Keratinocyte (primary cell): ENCODE measurements around the gene TP73.

Experiments
- EZH2 ChIP-seq: IDR thresholded peaks from one replicate; pipeline ENCODE4 v1.6.1; 2012; ENCODE audit warnings: inconsistent platforms, mild to moderate bottlenecking, low read length, moderate library complexity
- TF ChIP-seq, protein P1 (sequence below), 3 experiments: IDR thresholded peaks in 1 of 3; conservative IDR thresholded peaks in 1 of 3; optimal IDR thresholded peaks in 1 of 3; 2 replicates in 2 of 3; 3 replicates in 1 of 3; pipeline versions ENCODE3 to v1.5.1; 2011; ENCODE audit warnings: low read length in 3 of 3, mild to moderate bottlenecking in 3 of 3, moderate library complexity in 2 of 3, control low read depth in 1 of 3, inconsistent platforms in 1 of 3; ENCODE audit not compliant: insufficient read depth in 2 of 3; ENCODE audit errors: extremely low read depth in 1 of 3

DNA sequence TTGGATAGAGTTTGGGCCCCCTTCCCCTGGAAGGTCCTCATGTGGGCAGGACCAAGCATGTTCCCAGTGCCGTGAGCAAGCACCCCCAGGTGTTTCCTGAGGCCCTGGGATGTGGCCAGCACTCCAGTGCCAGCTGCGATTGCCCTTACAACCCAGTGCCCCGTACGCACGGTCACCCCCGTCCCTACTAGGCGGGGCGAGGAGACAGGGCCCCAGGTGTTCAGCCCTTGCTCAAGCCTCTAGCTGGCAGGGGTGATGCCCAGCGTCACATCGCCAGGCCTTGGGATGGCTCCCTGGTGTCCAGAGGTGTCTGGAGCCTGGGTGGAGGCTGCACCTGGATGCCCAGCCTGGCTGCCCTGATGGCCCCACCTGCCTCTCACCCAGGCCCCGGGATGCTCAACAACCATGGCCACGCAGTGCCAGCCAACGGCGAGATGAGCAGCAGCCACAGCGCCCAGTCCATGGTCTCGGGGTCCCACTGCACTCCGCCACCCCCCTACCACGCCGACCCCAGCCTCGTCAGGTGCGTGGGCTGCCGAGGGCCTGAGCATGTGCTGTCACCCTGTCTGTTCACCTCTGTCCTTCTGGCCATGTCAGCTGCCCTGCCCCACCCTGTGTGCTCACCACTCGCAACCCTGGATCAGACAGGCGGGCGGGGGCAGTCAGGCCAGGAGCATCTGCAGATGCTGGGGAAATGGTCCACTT, 78.4 kb downstream of the TP73 start:
- TF ChIP-seq, protein P1, sequence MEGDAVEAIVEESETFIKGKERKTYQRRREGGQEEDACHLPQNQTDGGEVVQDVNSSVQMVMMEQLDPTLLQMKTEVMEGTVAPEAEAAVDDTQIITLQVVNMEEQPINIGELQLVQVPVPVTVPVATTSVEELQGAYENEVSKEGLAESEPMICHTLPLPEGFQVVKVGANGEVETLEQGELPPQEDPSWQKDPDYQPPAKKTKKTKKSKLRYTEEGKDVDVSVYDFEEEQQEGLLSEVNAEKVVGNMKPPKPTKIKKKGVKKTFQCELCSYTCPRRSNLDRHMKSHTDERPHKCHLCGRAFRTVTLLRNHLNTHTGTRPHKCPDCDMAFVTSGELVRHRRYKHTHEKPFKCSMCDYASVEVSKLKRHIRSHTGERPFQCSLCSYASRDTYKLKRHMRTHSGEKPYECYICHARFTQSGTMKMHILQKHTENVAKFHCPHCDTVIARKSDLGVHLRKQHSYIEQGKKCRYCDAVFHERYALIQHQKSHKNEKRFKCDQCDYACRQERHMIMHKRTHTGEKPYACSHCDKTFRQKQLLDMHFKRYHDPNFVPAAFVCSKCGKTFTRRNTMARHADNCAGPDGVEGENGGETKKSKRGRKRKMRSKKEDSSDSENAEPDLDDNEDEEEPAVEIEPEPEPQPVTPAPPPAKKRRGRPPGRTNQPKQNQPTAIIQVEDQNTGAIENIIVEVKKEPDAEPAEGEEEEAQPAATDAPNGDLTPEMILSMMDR (optimal IDR thresholded peaks at IDR 0.05 in 1 of 3, IDR thresholded peaks at IDR 0.05 in 1 of 3, conservative IDR thresholded peaks at IDR 0.05 in 1 of 3; ENCODE audit: extremely low read depth in 1 of 3, insufficient read depth in 2 of 3, low read length in 3 of 3), result no peak
- no peak for TF ChIP-seq EZH2
